Renal cortex interstitium (tissue), 11 donors: ENCODE data around the gene C1QTNF1. TPM values are rescaled to one million over a fixed set of nuclear protein-coding genes. Genes with fewer than 3 reads are reported as not detected.

Experiments
- DNase-seq, 11 donors: peaks; one replicate each; pipeline ENCODE4 v3.0.0-alpha.2; 2013; ENCODE audit warnings: low read depth in 9 of 11, low spot score in 4 of 11; ENCODE audit errors: extremely low read depth in 1 of 11
- polyA plus RNA-seq, 3 donors: library from polyadenylated mRNA; unstranded; fragments of 120-200 nt; gene quantifications; one replicate each; pipeline ENCODE4 v1.2.1, GENCODE V29; 2013; ENCODE audit not compliant: insufficient read length in 3 of 3

C1QTNF1 gene
- polyA plus RNA-seq, 3 donors = 2.1 to 3.1 (median 2.9) TPM

DNA sequence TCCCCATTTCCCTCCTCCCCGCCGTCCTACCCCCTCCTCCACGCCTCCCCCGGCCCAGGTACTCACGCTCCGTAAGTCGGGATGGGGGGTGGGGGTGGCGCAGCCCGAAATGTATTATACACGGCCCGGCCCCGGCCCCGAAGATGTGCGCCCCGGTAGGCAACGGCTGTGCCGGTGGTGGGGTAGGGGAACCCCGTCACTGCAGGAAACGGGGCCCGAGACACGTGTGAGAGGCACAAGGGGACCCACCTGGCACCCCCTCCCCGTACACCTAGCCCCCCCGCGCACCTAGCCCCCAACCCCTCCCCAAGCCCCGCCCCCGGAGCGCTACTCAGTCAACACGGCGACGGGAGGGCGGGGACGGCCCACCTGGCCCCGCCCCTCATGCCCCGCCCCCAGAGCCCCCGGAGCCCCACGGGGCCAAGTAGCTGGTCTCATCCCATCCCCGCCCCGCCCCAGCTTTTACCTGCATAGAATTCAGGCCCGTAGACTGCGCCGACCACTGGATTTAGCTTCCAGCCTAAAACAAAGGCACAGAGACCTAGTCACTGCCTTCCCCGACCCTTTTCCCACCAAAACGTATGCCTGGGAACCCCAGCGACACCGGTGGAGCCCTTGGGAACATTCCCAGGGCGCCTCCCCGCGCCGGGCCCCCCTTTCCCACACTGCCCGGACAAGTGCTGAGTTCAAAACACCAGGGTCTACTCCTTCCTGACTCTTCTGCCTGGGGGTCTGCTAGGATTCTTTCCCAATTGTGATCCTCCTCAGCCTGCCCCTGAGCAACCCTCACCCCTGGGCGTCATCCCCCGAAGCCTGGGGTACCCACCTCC is 73.5 kb downstream of the C1QTNF1 start:
- DNase-seq = no peak

DNA sequence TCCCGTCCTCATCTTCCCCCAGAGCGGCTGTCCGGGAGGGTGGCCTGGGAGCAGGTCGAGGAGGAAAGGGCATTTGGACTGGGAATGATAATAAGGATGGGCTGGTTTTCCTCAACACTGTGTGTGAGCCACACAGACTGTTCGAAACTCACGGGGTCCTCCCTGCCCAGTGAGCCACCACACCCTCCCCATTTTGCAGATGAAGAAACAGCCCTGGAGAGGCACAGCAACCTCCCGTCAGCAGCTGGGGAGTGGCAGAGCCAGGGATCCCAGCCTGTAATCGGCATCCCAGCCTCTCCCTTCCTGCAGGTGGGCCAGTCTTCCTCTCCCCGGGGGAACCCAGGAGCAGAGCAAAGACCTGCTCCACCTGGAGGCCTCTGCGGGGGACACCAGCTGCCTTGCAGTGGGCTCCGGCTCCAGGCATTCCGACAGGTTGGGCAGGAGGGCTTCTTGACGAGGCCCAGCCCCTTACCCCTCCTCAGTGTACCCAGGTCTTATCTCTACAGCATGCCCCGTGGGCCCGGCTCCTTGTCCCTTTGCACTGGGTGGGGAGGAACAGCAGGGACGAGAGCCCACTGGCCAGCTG is 74.4 kb downstream of the C1QTNF1 start:
- DNase-seq = no peak

Other genes starting within 250 kb of the C1QTNF1 start
- gene CYTH1, start 241.9 kb upstream of the C1QTNF1 start, polyA plus RNA-seq = 10 to 100 TPM; 23.1 to 26.3 (median 23.2) TPM
- gene USP36, start 183.4 kb upstream of the C1QTNF1 start, polyA plus RNA-seq = 10 to 100 TPM; 39.1 to 46.7 (median 44.0) TPM
- under 1 TPM in 2 of 3 donors, not detected in 1; 0.11 to 0.48 TPM for gene CEP295NL, start 121.0 kb upstream of the C1QTNF1 start, polyA plus RNA-seq
- 100 to 1,000 TPM; 150 to 170 (median 150) TPM for gene TIMP2, start 98.8 kb upstream of the C1QTNF1 start, polyA plus RNA-seq
- 100 to 1,000 TPM; 104 to 161 (median 125) TPM for gene LGALS3BP, start 44.2 kb upstream of the C1QTNF1 start, polyA plus RNA-seq
- gene CANT1, start 14.4 kb upstream of the C1QTNF1 start, polyA plus RNA-seq = 10 to 100 TPM; 39.7 to 52.9 (median 46.1) TPM
- gene ENGASE, start 50.7 kb downstream of the C1QTNF1 start, polyA plus RNA-seq = 10 to 100 TPM; 14.6 to 29.0 (median 22.4) TPM